H1 (cell line): ENCODE measurements around the gene MTX1. TPM values are rescaled to one million over a fixed set of nuclear protein-coding genes. Genes with fewer than 3 reads are reported as not detected.

Source experiments
- ASH2L ChIP-seq: fragments of 200-600, 300-600 bp; sonication (generic); IDR thresholded peaks from one replicate; pipeline ENCODE4 v1.7.1; 2017; ENCODE audit warnings: low read length
- E2F6 ChIP-seq: IDR thresholded peaks from 2 replicates; pipeline ENCODE4 v1.6.1; 2012; ENCODE audit warnings: inconsistent platforms
- EP300 ChIP-seq, 2 experiments: IDR thresholded peaks; 1 replicate in 1 of 2; 2 replicates in 1 of 2; pipeline ENCODE4 v1.6.1; 2011 to 2012; ENCODE audit warnings: low read depth in 2 of 2, low read length in 2 of 2, mild to moderate bottlenecking in 2 of 2, borderline replicate concordance in 1 of 2, inconsistent platforms in 1 of 2, moderate library complexity in 1 of 2
- MAX ChIP-seq: IDR thresholded peaks from 2 replicates; pipeline ENCODE4 v1.6.1; 2012; ENCODE audit warnings: inconsistent platforms
- PHF8 ChIP-seq: fragments of 200-600 bp; sonication (generic); conservative IDR thresholded peaks from 2 replicates; pipeline ENCODE4 v1.7.1; 2012; ENCODE audit warnings: low read depth, mild to moderate bottlenecking, inconsistent platforms, low read length, moderate library complexity
- TAF7 ChIP-seq: optimal IDR thresholded peaks from 2 replicates; pipeline ENCODE3; 2011; ENCODE audit warnings: low read depth, mild to moderate bottlenecking, inconsistent platforms, low read length, moderate library complexity, borderline replicate concordance
- TEAD4 ChIP-seq: IDR thresholded peaks from 2 replicates; pipeline ENCODE4 v1.6.1; 2012; ENCODE audit warnings: low read depth, low read length, inconsistent platforms, mixed read lengths
- polyA plus RNA-seq, 7 experiments: library from polyadenylated mRNA; depleted of rRNA in 3 of 7; stranded (reverse) in 5 of 7; unstranded in 2 of 7; fragments of >200 nt in 5 of 7; fragments of 200-250 nt in 2 of 7; gene quantifications; 1 replicate in 5 of 7; 2 replicates in 1 of 7; 4 replicates in 1 of 7; pipeline versions ENCODE4 v1.2.1 to v1.2.3, GENCODE V29; 2011 to 2013; ENCODE audit warnings: missing spikeins in 2 of 7, mixed read lengths in 2 of 7
- total RNA-seq: library from RNA; stranded (reverse); fragmentation: NEBNext Ultra II Directional; extraction: Animal tissue kit (Norgen Biotek cat#: 25700); gene quantifications from 2 replicates; pipeline ENCODE4 v1.2.1, GENCODE V29; 2021
- TF ChIP-seq, protein P1 (sequence below), 3 experiments: IDR thresholded peaks; 1 replicate in 2 of 3; 2 replicates in 1 of 3; pipeline versions ENCODE4 v1.5.1 to v1.6.1; 2011; ENCODE audit warnings: low read length in 3 of 3, mild to moderate bottlenecking in 3 of 3, inconsistent platforms in 2 of 3, low read depth in 1 of 3, moderate library complexity in 1 of 3; ENCODE audit not compliant: insufficient read depth in 1 of 3; ENCODE audit errors: control extremely low read depth in 1 of 3

Gene MTX1
- total and polyA plus RNA-seq, 2 of the 8 experiments (the other 6 are each of a cell fraction or from before 2014, with no cell fraction given), result 47.9 to 131 TPM

- TF ChIP-seq, protein P1, sequence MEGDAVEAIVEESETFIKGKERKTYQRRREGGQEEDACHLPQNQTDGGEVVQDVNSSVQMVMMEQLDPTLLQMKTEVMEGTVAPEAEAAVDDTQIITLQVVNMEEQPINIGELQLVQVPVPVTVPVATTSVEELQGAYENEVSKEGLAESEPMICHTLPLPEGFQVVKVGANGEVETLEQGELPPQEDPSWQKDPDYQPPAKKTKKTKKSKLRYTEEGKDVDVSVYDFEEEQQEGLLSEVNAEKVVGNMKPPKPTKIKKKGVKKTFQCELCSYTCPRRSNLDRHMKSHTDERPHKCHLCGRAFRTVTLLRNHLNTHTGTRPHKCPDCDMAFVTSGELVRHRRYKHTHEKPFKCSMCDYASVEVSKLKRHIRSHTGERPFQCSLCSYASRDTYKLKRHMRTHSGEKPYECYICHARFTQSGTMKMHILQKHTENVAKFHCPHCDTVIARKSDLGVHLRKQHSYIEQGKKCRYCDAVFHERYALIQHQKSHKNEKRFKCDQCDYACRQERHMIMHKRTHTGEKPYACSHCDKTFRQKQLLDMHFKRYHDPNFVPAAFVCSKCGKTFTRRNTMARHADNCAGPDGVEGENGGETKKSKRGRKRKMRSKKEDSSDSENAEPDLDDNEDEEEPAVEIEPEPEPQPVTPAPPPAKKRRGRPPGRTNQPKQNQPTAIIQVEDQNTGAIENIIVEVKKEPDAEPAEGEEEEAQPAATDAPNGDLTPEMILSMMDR (IDR thresholded peaks at IDR 0.05; ENCODE audit: control extremely low read depth in 1 of 3, insufficient read depth in 1 of 3, low read depth in 1 of 3, low read length in 3 of 3), result peak in 2 of 3 experiments; percentile 93; a peak in 3 of 4 replicates
- TF ChIP-seq EP300 (IDR thresholded peaks at IDR 0.05; ENCODE audit: borderline replicate concordance in 1 of 2, low read depth in 2 of 2, low read length in 2 of 2) (peak in 1 of 2 experiments; percentile 70; a peak in 1 of 3 replicates), PHF8 (peak; percentile 51), TAF7 (peak; percentile 74), MAX (peak; percentile 40; the same call in 1 of the 2 replicates), ASH2L (peak; percentile 48), TEAD4 (no peak), E2F6 (no peak)
Measured at GRCh38 chr1:155193275-155193990, 15.1 kb upstream of the MTX1 start (continued).
